ENCODE data around the gene PHACTR3. TPM values are rescaled to one million over a fixed set of nuclear protein-coding genes. Genes with fewer than 3 reads are reported as not detected.

The PHACTR3 gene
- total RNA-seq, 1 donor from 2014 or later = not detected

DNA sequence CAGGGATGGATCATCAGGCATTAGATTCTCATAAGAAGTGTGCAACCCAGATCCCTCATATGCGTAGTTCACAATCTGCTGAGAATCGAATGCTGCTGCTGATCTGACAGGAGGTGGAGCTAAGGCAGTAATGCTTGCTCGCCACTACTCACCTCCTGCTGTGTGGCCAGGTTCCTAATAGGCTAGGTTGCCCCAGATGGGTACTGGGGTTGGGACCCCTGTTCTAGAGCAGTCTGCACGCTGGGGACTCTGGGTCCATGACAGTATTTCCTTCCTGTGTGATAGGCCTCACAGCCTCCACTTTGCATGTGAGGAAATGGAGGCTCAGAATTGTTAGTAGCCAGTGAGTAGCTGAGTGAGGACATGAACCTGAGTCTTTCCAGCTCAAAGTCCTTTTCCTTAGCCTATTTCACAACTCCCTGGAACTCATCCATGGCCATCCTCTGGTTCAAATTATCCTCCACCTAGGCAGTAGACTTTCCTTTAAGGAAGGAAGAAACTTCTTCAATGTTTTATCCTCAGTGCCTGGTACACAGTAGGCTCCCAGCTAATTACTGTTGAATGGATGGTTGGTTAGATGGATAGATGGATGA lies 211.9 kb downstream of the PHACTR3 start:
- Mint-ChIP-seq H3K27me3 (ENCODE audit: low read depth) (peaks cover 34% of the 10 kb centered on the region), H3K4me1 (ENCODE audit: low read depth) (no peaks in the 10 kb centered on the region)

DNA sequence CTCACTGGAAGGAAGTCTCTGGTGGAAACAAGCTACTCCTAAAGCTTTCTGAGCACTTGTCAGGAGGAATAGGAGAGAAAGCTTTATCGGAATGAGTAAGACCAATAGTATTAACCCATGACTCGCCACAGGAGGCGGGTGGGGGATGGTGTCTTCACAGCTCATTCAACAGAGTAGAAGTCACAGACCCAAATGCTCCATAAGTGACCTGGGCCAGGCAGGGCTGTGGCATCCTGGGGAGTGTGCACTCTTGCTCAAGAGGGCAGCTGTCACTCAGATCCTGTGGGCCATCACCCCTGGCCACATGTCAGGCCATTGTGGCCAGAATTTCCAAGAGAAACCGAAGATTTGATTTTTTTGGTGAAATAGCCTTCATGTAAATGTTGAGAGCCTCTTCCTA lies 213.1 kb downstream of the PHACTR3 start:
- TF ChIP-seq, protein P1, sequence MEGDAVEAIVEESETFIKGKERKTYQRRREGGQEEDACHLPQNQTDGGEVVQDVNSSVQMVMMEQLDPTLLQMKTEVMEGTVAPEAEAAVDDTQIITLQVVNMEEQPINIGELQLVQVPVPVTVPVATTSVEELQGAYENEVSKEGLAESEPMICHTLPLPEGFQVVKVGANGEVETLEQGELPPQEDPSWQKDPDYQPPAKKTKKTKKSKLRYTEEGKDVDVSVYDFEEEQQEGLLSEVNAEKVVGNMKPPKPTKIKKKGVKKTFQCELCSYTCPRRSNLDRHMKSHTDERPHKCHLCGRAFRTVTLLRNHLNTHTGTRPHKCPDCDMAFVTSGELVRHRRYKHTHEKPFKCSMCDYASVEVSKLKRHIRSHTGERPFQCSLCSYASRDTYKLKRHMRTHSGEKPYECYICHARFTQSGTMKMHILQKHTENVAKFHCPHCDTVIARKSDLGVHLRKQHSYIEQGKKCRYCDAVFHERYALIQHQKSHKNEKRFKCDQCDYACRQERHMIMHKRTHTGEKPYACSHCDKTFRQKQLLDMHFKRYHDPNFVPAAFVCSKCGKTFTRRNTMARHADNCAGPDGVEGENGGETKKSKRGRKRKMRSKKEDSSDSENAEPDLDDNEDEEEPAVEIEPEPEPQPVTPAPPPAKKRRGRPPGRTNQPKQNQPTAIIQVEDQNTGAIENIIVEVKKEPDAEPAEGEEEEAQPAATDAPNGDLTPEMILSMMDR (IDR thresholded peaks at IDR 0.05) = no peak
- DNase-seq (ENCODE audit: low spot score) = no peak
- Mint-ChIP-seq H3K36me3 (ENCODE audit: low read depth) (no peaks in the 10 kb centered on the region), H3K27me3 (ENCODE audit: low read depth) (peaks cover 37% of the 10 kb centered on the region), H3K9me3 (ENCODE audit: low read depth) (no peaks in the 10 kb centered on the region), H3K27ac (ENCODE audit: unreplicated experiment) (no peak overlapping the region), H3K4me3 (ENCODE audit: unreplicated experiment) (no peak overlapping the region), H3K4me1 (ENCODE audit: low read depth) (no peaks in the 10 kb centered on the region)

More for the DNA sequence above, 211.9 kb downstream of the PHACTR3 start:
- TF ChIP-seq, protein P1 (IDR thresholded peaks at IDR 0.05) = no peak
- H3K36me3 Mint-ChIP-seq (ENCODE audit: low read depth) = no peaks in the 10 kb centered on the region
- H3K9me3 Mint-ChIP-seq (ENCODE audit: low read depth) = no peaks in the 10 kb centered on the region
- no peak for DNase-seq (ENCODE audit: low spot score)
- no peak overlapping the region for H3K27ac Mint-ChIP-seq (ENCODE audit: unreplicated experiment)
- no peak overlapping the region for H3K4me3 Mint-ChIP-seq (ENCODE audit: unreplicated experiment)

DNA sequence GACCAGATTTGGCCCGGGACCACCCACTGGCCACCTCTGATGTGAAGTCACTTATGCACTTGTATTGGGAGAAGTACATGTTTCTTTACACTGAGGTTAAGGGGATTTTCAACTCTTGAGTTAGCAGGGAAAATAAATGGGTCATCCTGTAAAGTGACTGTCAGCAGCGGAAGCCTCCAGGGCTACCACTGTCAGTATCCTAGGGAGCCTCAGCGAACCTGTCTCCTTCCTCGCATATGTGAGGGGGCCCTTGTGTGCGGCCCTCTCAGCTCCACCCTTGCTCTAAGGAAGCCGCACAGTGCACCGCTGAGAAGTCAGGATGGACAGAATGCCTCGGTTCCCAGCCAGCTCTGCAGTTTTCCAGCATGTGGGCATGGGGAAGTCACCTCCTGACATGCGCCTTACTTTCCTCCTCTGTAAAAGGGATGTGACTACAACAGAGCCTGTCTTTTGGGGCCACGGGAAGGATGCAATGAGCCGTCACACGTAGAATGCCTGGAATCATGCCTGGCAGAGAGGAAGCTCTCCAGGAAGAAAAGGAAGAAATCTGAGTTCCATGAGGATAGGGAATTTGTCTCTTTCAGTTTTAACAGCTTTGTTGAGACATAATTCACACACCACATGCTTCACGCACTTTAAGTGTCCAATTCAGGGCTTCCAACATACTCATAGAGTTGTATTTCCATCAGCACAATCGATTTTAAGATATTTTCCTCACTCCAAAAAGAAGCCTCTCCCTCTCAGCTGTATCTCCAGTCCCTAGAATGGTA lies 213.7 kb downstream of the PHACTR3 start:
- TF ChIP-seq, protein P1 (IDR thresholded peaks at IDR 0.05) = no peak
- no peak overlapping the region for H3K27ac Mint-ChIP-seq (ENCODE audit: unreplicated experiment)

DNA sequence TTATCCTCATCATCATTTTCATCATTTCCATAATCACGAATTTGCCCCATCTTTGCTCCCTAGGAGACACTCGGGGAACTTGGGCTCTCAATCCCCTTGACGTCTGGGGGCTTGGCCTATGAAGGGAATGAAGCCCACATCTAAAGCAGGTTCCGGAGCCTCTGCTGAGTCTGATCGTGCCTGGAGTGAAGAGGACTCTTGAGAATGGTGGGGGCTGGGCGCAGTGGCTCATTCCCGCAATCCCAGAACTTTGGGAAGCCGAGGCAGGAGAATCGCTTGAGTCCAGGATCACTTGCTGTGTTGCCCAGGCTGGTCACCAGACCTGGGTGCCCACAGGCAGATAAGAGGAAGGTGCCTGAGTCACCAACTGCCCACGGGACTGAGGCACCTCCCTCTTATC lies 214.6 kb downstream of the PHACTR3 start:
- TF ChIP-seq, protein P1 (IDR thresholded peaks at IDR 0.05) = no peak
- no peaks in the 10 kb centered on the region for H3K9me3 Mint-ChIP-seq (ENCODE audit: low read depth)
- H3K4me1 Mint-ChIP-seq (ENCODE audit: low read depth) = no peaks in the 10 kb centered on the region
- no peak for DNase-seq (ENCODE audit: low spot score)
- peaks cover 35% of the 10 kb centered on the region for H3K27me3 Mint-ChIP-seq (ENCODE audit: low read depth)
- H3K4me3 Mint-ChIP-seq (ENCODE audit: unreplicated experiment) = no peak overlapping the region
- H3K36me3 Mint-ChIP-seq (ENCODE audit: low read depth) = no peaks in the 10 kb centered on the region
- H3K27ac Mint-ChIP-seq (ENCODE audit: unreplicated experiment) = no peak overlapping the region

More for the DNA sequence above, 213.7 kb downstream of the PHACTR3 start:
- Mint-ChIP-seq H3K4me3 (ENCODE audit: unreplicated experiment) (no peak overlapping the region), H3K27me3 (ENCODE audit: low read depth) (peaks cover 35% of the 10 kb centered on the region), H3K36me3 (ENCODE audit: low read depth) (no peaks in the 10 kb centered on the region), H3K4me1 (ENCODE audit: low read depth) (no peaks in the 10 kb centered on the region), H3K9me3 (ENCODE audit: low read depth) (no peaks in the 10 kb centered on the region)
- DNase-seq (ENCODE audit: low spot score) = no peak

DNA sequence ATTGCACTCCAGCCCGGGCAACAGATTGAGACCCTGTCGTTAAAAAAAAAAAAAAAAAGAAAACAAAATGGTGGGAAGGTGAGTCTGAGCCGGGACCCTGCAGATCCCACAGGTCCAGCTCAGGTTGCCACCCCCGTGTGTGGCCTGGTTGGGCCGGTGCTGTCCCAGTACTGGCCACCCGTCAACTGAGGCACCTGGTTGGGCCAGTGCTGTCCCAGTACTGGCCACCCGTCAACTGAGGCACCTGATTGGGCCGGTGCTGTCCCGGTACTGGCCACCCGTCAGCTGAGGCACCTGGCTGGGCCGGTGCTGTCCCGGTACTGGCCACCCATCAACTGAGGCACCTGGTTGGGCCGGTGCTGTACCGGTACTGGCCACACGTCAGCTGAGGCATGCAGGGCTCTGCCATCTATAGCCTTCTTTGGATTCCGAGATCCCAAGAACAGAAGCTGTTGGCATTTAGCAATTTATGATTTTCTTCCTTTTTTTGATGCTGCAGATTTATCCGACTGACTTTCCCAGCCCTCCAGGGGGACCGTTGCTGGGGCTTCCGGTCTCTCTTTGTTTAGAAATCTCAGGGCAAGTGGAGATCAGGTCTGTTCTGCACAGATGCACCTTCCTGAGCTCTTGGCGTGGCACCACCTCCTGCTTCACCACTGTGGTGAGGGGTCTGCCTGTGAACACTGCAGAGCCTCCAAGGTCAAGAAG lies 215.3 kb downstream of the PHACTR3 start:
- no peaks in the 10 kb centered on the region for H3K9me3 Mint-ChIP-seq (ENCODE audit: low read depth)
- peaks cover 30% of the 10 kb centered on the region for H3K27me3 Mint-ChIP-seq (ENCODE audit: low read depth)

More for the DNA sequence above, 215.3 kb downstream of the PHACTR3 start:
- Mint-ChIP-seq H3K27ac (ENCODE audit: unreplicated experiment) (no peak overlapping the region), H3K4me3 (ENCODE audit: unreplicated experiment) (no peak overlapping the region), H3K36me3 (ENCODE audit: low read depth) (no peaks in the 10 kb centered on the region), H3K4me1 (ENCODE audit: low read depth) (no peaks in the 10 kb centered on the region)
- no peak for DNase-seq (ENCODE audit: low spot score)
- TF ChIP-seq, protein P1 (IDR thresholded peaks at IDR 0.05) = no peak
